Endothelial cell of umbilical vein (primary cell): ENCODE measurements around the gene RPL18A. TPM values are rescaled to one million over a fixed set of nuclear protein-coding genes. Genes with fewer than 3 reads are reported as not detected.
A peak's percentile ranks its signal among the peaks of the same experiment; 100 is the strongest.

Source experiments
- Bru-seq: library from RNA; stranded (reverse); fragments of 400-500 nt; gene quantifications from one replicate; lab custom pipeline; 2021; lab: Mats Ljungman, UMichigan
- BruChase-seq, 2 experiments: library from RNA; stranded (reverse); fragments of 400-500 nt; gene quantifications; one replicate each; lab custom pipeline; 2021; lab: Mats Ljungman, UMichigan
- BruUV-seq: library from RNA; stranded (reverse); fragments of 400-500 nt; replicated peaks from 2 replicates; lab custom pipeline; 2021; lab: Mats Ljungman, UMichigan
- CTCF ChIA-PET: fragments of 300-600, 350-600 bp; sonication (Branson Sonifier 250); formaldehyde crosslinking; loops from one replicate; lab custom pipeline; 2021; ENCODE audit warnings: antibody characterized with exemption, inconsistent platforms; lab: Charles Lee
- POLR2A ChIA-PET: fragments of 300-600, 350-600 bp; sonication (Branson Sonifier 250); formaldehyde crosslinking; loops from one replicate; lab custom pipeline; 2021; ENCODE audit warnings: antibody characterized with exemption, inconsistent platforms; lab: Charles Lee
- DNase-seq: peaks from one replicate; pipeline ENCODE4 v3.0.0-alpha.2; 2011; ENCODE audit warnings: low read depth, low spot score
- FAIRE-seq: peaks from 2 replicates; lab custom pipeline; 2011; peaks lifted over from hg19 to GRCh38; lab: Jason Lieb, UNC
- H2AFZ ChIP-seq: 2 replicates; pipeline ENCODE4 v1.6.0; 2012; ENCODE audit warnings: low read depth, low read length, control low read depth, inconsistent platforms
- H3K27ac ChIP-seq: 2 replicates; pipeline ENCODE4 v1.5.1; 2011; ENCODE audit warnings: low read depth, mild to moderate bottlenecking, control low read depth, low read length, moderate library complexity; ENCODE audit not compliant: insufficient read depth
- H3K27me3 ChIP-seq, 2 experiments: 2 replicates each; pipeline versions ENCODE4 v1.6.0 to v1.6.1; 2011; ENCODE audit warnings: low read length in 2 of 2, mixed read lengths in 1 of 2; ENCODE audit not compliant: control insufficient read depth in 2 of 2, insufficient read depth in 2 of 2
- H3K36me3 ChIP-seq, 2 experiments: 2 replicates in 1 of 2; 3 replicates in 1 of 2; pipeline ENCODE4 v1.5.1; 2011; ENCODE audit warnings: low read length in 2 of 2, mild to moderate bottlenecking in 1 of 2, moderate library complexity in 1 of 2; ENCODE audit not compliant: control insufficient read depth in 2 of 2, insufficient read depth in 2 of 2; ENCODE audit errors: extremely low read depth in 1 of 2
- H3K4me1 ChIP-seq: 3 replicates; pipeline ENCODE4 v1.5.1; 2011; ENCODE audit warnings: mild to moderate bottlenecking, low read length; ENCODE audit not compliant: control insufficient read depth, insufficient read depth; ENCODE audit errors: extremely low read depth
- H3K4me2 ChIP-seq: 2 replicates; pipeline ENCODE4 v1.6.1; 2011; ENCODE audit warnings: low read length, control low read depth, mixed read lengths; ENCODE audit not compliant: insufficient read depth
- H3K4me3 ChIP-seq, 3 experiments: fragments of 200-600 bp in 1 of 3; sonication (generic), shearing (Covaris generic) in 1 of 3; replicated peaks in 1 of 3; 2 replicates each; pipeline ENCODE4 v1.5.1; 2011 to 2016; ENCODE audit warnings: control low read depth in 3 of 3, low read length in 3 of 3, mild to moderate bottlenecking in 2 of 3, inconsistent platforms in 1 of 3, low read depth in 1 of 3, moderate library complexity in 1 of 3; ENCODE audit not compliant: insufficient read depth in 1 of 3
- H3K79me2 ChIP-seq: 2 replicates; pipeline ENCODE4 v1.6.0; 2012; ENCODE audit warnings: low read length, inconsistent platforms; ENCODE audit not compliant: control insufficient read depth, insufficient read depth
- H3K9ac ChIP-seq: replicated peaks from 2 replicates; pipeline ENCODE3; 2011; ENCODE audit warnings: low read length, control low read depth; ENCODE audit not compliant: insufficient read depth; ENCODE audit errors: extremely low read depth
- H3K9me1 ChIP-seq: replicated peaks from 3 replicates; pipeline ENCODE4 v1.6.0; 2011; ENCODE audit warnings: mild to moderate bottlenecking, low read length; ENCODE audit not compliant: control insufficient read depth, insufficient read depth; ENCODE audit errors: extremely low read depth
- H3K9me3 ChIP-seq: replicated peaks from 2 replicates; pipeline ENCODE4 v1.5.1; 2012; ENCODE audit warnings: low read length, inconsistent platforms; ENCODE audit not compliant: control insufficient read depth, insufficient read depth
- H4K20me1 ChIP-seq: replicated peaks from 2 replicates; pipeline ENCODE3; 2011; ENCODE audit warnings: mild to moderate bottlenecking, low read length; ENCODE audit not compliant: control insufficient read depth, insufficient read depth; ENCODE audit errors: extremely low read depth
- EZH2 ChIP-seq: IDR thresholded peaks from 2 replicates; pipeline ENCODE4 v1.6.1; 2012; ENCODE audit warnings: borderline replicate concordance, low read depth, mild to moderate bottlenecking, moderate library complexity, low read length, inconsistent platforms; ENCODE audit not compliant: severe bottlenecking
- FOS ChIP-seq: IDR thresholded peaks from 2 replicates; pipeline ENCODE4 v1.6.1; 2011; ENCODE audit warnings: mild to moderate bottlenecking, low read length, moderate library complexity, borderline replicate concordance; ENCODE audit not compliant: insufficient read depth
- GATA2 ChIP-seq: IDR thresholded peaks from 2 replicates; pipeline ENCODE4 v1.7.0; 2011; ENCODE audit warnings: low read depth, mild to moderate bottlenecking, moderate library complexity, mixed read lengths, low read length; ENCODE audit not compliant: insufficient read length, insufficient read depth
- JUN ChIP-seq: IDR thresholded peaks from 2 replicates; pipeline ENCODE4 v1.6.1; 2011; ENCODE audit warnings: borderline replicate concordance, low read depth; ENCODE audit not compliant: insufficient read length, insufficient read depth
- MYC ChIP-seq: IDR thresholded peaks from one replicate; pipeline ENCODE4 v1.6.1; 2011; ENCODE audit warnings: mild to moderate bottlenecking, low read depth, low read length
- POLR2A ChIP-seq: IDR thresholded peaks from 2 replicates; pipeline ENCODE4 v1.6.1; 2012; ENCODE audit warnings: low read depth, mild to moderate bottlenecking, control low read depth, low read length
- POLR2AphosphoS5 ChIP-seq: IDR thresholded peaks from 2 replicates; pipeline ENCODE4 v1.6.1; 2012; ENCODE audit warnings: low read depth, mild to moderate bottlenecking, control low read depth, low read length, moderate library complexity; ENCODE audit not compliant: insufficient read depth
- dilution Hi-C: fragments of 300-500 bp; cut with MboI; formaldehyde crosslinking; loops from one replicate; pipeline ENCODE4 v1.15.0; 2019; ENCODE audit warnings: low sequenced_read_pairs; ENCODE audit not compliant: extremely low pct_ligation_motif_present
- intact Hi-C: fragments of 100-400 bp; cut with micrococcal nuclease; formaldehyde crosslinking; loops from one replicate; pipeline ENCODE4 v1.10.0; 2022
- long read RNA-seq: library from polyadenylated mRNA; stranded (forward); transcript quantifications from one replicate; pipeline ENCODE4 v2.0.0, GENCODE V29; 2021
- polyA minus RNA-seq, 3 experiments: library from RNA; depleted of rRNA, polyadenylated mRNA; stranded (reverse); fragments of >200 nt; gene quantifications; 1 replicate in 1 of 3; 2 replicates in 2 of 3; pipeline ENCODE4 v1.2.3, GENCODE V29; 2011
- polyA plus RNA-seq, 4 experiments: library from polyadenylated mRNA; depleted of rRNA in 3 of 4; stranded (reverse) in 3 of 4; unstranded in 1 of 4; fragments of >200 nt; gene quantifications; 2 replicates each; pipeline versions ENCODE4 v1.2.1 to v1.2.3, GENCODE V29; 2011 to 2012; ENCODE audit warnings: missing spikeins in 1 of 4
- total RNA-seq: library from RNA; stranded (reverse); gene quantifications from 2 replicates; pipeline ENCODE4 v1.2.3, GENCODE V29; 2021
- TF ChIP-seq, protein P1 (sequence below): IDR thresholded peaks from 2 replicates; pipeline ENCODE4 v1.6.1; 2011; ENCODE audit not compliant: insufficient read depth, insufficient read length
- TF ChIP-seq, protein P2 (sequence below), 2 donors: IDR thresholded peaks; 1 replicate in 1 of 2; 2 replicates in 1 of 2; pipeline ENCODE4 v1.5.1; 2011; ENCODE audit warnings: low read length in 2 of 2, mild to moderate bottlenecking in 2 of 2, moderate library complexity in 2 of 2, control low read depth in 1 of 2, inconsistent platforms in 1 of 2, low read depth in 1 of 2; ENCODE audit not compliant: insufficient read depth in 1 of 2; ENCODE audit errors: extremely low read depth in 1 of 2

The RPL18A gene
- total RNA-seq (1,947 and 1,970 TPM in 2 replicates), polyA plus RNA-seq (2,869 and 3,230 TPM in 2 replicates), polyA minus RNA-seq (424 and 462 TPM in 2 replicates), Bru-seq, nascent RNA (percentile 97 among the genes with signal in this experiment), BruChase-seq, experiment 1, labeled RNA remaining after a 6-hour chase (percentile 99 among the genes with signal in this experiment), BruChase-seq, experiment 2, labeled RNA remaining after a 2-hour chase (percentile 96 among the genes with signal in this experiment)
- 1,742 and 2,351 TPM in 2 replicates for polyA plus RNA-seq (2011; cell fraction: cytosol; rRNA removed)
- polyA plus RNA-seq (2011; cell fraction: nucleus; rRNA removed): 547 and 580 TPM in 2 replicates
- polyA plus RNA-seq (2012): 2,356 and 2,897 TPM in 2 replicates
- polyA minus RNA-seq (2011; cell fraction: cytosol; rRNA and poly(A)+ RNA removed): 2,506 TPM
- 137 and 215 TPM in 2 replicates for polyA minus RNA-seq (2011; cell fraction: nucleus; rRNA and poly(A)+ RNA removed)
- long read RNA-seq, transcript RPL18A-203 (4 exons, 1,084 nt): minor isoform, 27 of 2,990 reads
- long read RNA-seq, transcript RPL18A-201 (5 exons, 665 nt): major isoform, 2,704 of 2,990 reads
- long read RNA-seq, partial matches to known transcripts: 245 of 2,990 reads
- long read RNA-seq, other reads (novel, unspliced or antisense): 12 of 2,990 reads

DNA sequence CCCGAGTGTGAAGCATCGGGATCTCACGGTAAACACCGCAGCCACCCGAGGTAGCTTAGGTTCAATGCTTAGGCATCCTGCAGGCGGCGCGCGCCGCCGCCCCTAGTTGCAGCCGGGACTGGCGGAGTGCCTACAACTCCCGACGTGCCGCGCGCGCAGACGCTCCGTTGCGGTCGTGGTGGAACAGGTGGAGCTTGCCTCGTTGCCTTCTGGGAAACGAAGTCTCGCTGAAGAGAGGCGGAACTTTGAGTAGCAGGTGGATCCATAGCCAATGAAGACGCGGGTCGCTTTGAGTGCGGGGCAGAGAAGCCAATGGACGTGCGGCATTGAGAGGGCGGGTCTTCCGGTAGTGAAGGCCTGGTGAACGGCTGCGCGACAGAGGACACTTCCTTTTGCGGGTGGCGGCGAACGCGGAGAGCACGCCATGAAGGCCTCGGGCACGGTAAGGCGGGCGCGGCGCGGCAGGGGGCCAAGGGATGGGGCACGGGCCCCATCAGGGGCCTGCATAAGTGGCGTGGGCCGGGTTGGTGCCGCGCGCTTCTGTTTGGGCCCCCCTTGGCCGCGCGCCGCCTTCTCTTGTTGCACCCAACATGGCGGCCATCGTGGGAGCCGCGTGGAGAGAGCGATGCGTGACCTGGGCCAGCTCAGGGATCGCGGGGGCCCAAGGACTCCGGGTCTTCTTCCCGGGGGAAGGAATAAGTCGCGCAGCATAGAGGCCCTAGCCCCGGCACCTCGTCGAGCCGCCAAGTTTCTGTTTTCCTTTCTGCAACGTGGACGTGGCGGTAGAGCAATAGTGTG, at the start of gene RPL18A:
RPL18A (plus strand) TSS at position 378 of the 798 bp plus-strand sequence; CDS start at position 425, 47 bp downstream.
- Histone ChIP-seq H4K20me1 (peaks cover 4% of the 10 kb centered on the region), H3K27ac (peak within 1 kb of the TSS; percentile 42), H3K36me3 (peaks cover 19 to 31% of the 10 kb centered on the region in 2 experiments), H3K4me1 (peaks cover 15% of the 10 kb centered on the region), H3K79me2 (peaks cover 32% of the 10 kb centered on the region), H3K9ac (peak within 1 kb of the TSS; percentile 95), H3K4me3 (peak within 1 kb of the TSS; percentile 83 to 96 (median 92)), H3K9me3 (no peaks in the 10 kb centered on the region), H3K27me3 (no peaks in the 10 kb centered on the region), H3K9me1 (no peaks in the 10 kb centered on the region), H3K4me2 (peak within 1 kb of the TSS; percentile 70), H2AFZ (peak within 1 kb of the TSS; percentile 94)
- intact Hi-C loops: loop anchor here (1.0 kb wide), 2 partner anchors 73 to 138 kb away; no protein-coding TSS in a partner anchor
- peak; percentile 100 for DNase-seq
- TF ChIP-seq EZH2 (no peak), POLR2AphosphoS5 (peak; percentile 98), FOS (no peak), MYC (no peak), GATA2 (no peak), JUN (no peak), POLR2A (peak; percentile 96)
- TF ChIP-seq, protein P1, sequence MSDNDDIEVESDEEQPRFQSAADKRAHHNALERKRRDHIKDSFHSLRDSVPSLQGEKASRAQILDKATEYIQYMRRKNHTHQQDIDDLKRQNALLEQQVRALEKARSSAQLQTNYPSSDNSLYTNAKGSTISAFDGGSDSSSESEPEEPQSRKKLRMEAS: peak; percentile 19
- TF ChIP-seq, protein P2, sequence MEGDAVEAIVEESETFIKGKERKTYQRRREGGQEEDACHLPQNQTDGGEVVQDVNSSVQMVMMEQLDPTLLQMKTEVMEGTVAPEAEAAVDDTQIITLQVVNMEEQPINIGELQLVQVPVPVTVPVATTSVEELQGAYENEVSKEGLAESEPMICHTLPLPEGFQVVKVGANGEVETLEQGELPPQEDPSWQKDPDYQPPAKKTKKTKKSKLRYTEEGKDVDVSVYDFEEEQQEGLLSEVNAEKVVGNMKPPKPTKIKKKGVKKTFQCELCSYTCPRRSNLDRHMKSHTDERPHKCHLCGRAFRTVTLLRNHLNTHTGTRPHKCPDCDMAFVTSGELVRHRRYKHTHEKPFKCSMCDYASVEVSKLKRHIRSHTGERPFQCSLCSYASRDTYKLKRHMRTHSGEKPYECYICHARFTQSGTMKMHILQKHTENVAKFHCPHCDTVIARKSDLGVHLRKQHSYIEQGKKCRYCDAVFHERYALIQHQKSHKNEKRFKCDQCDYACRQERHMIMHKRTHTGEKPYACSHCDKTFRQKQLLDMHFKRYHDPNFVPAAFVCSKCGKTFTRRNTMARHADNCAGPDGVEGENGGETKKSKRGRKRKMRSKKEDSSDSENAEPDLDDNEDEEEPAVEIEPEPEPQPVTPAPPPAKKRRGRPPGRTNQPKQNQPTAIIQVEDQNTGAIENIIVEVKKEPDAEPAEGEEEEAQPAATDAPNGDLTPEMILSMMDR (IDR thresholded peaks at IDR 0.05; ENCODE audit: extremely low read depth in 1 of 2, insufficient read depth in 1 of 2, low read depth in 1 of 2, low read length in 2 of 2): peak; percentile 84 to 90
- ChIA-PET CTCF (interaction anchor here (0.6 to 2.1 kb wide), 30 partner anchors 8 to 454 kb away, joined by 3 to 107 read pairs (median 4); partner anchors contain the start of genes BST2, CCDC124, JAK3 and MVB12A), POLR2A (interaction anchor here (0.6 to 1.6 kb wide), 15 partner anchors 9 to 468 kb away, joined by 3 to 18 read pairs (median 4); partner anchors contain the start of genes CCDC124, JAK3 and SLC5A5)
- dilution Hi-C loops: no loop called here
- peak; percentile 98 for FAIRE-seq
- TSS peak; percentile 85 for BruUV-seq
